Right cardiac atrium (tissue), 5 donors: ENCODE results near the gene SPRR4. TPM values are rescaled to one million over a fixed set of nuclear protein-coding genes. Genes with fewer than 3 reads are reported as not detected.

Experiments used
- polyA plus RNA-seq: library from polyadenylated mRNA; stranded (reverse); fragments of 200-250 nt; gene quantifications from one replicate; pipeline ENCODE4 v1.2.3, GENCODE V29; 2013
- total RNA-seq, 4 donors: library from RNA; stranded (reverse); fragmentation: NEBNext Ultra II Directional; extraction: Animal tissue kit (Norgen Biotek cat#: 25700); gene quantifications; one replicate each; pipeline ENCODE4 v1.2.1, GENCODE V29; 2021
- donor health status: healthy with polysubstance abuse.
- donor health status: DM: no; HTN: yes; CAD: no.
- donor health status: DM: no; HTN: no; CAD: no.
- donor health status: DM: no; HTN: yes; CAD: no; lungs with severe emphysema.
- donor health status: DM: yes; HTN: yes; CAD: no.

Gene SPRR4
- total and polyA plus RNA-seq, 5 donors, result not detected

Other genes starting within 250 kb of the SPRR4 start
- gene KPRP, start 212.6 kb upstream of the SPRR4 start, total RNA-seq, result not detected
- gene KPRP, start 212.6 kb upstream of the SPRR4 start, polyA plus RNA-seq, result not detected
- not detected for gene LCE1F, start 195.5 kb upstream of the SPRR4 start, total RNA-seq
- gene LCE1F, start 195.5 kb upstream of the SPRR4 start, polyA plus RNA-seq, result not detected
- gene LCE1E, start 184.4 kb upstream of the SPRR4 start, total RNA-seq, result not detected
- not detected for gene LCE1E, start 184.4 kb upstream of the SPRR4 start, polyA plus RNA-seq
- gene LCE1D, start 173.9 kb upstream of the SPRR4 start, total RNA-seq, result not detected
- not detected for gene LCE1D, start 173.9 kb upstream of the SPRR4 start, polyA plus RNA-seq
- gene LCE1C, start 164.0 kb upstream of the SPRR4 start, total RNA-seq, result not detected
- gene LCE1C, start 164.0 kb upstream of the SPRR4 start, polyA plus RNA-seq, result not detected
- not detected for gene LCE1B, start 158.7 kb upstream of the SPRR4 start, total RNA-seq
- gene LCE1B, start 158.7 kb upstream of the SPRR4 start, polyA plus RNA-seq, result not detected
- gene LCE1A, start 143.2 kb upstream of the SPRR4 start, total RNA-seq, result not detected
- gene LCE1A, start 143.2 kb upstream of the SPRR4 start, polyA plus RNA-seq, result not detected
- gene LCE6A, start 127.8 kb upstream of the SPRR4 start, total RNA-seq, result not detected
- not detected for gene LCE6A, start 127.8 kb upstream of the SPRR4 start, polyA plus RNA-seq
- gene LCE7A, start 110.7 kb upstream of the SPRR4 start, total RNA-seq, result not detected
- gene LCE7A, start 110.7 kb upstream of the SPRR4 start, polyA plus RNA-seq, result not detected
- not detected for gene SMCP, start 92.3 kb upstream of the SPRR4 start, total RNA-seq
- not detected for gene SMCP, start 92.3 kb upstream of the SPRR4 start, polyA plus RNA-seq
- gene IVL, start 62.1 kb upstream of the SPRR4 start, total RNA-seq, result not detected
- not detected for gene IVL, start 62.1 kb upstream of the SPRR4 start, polyA plus RNA-seq
- not detected for gene SPRR5, start 23.4 kb upstream of the SPRR4 start, total RNA-seq
- not detected for gene SPRR5, start 23.4 kb upstream of the SPRR4 start, polyA plus RNA-seq
- gene SPRR1A, start 13.4 kb downstream of the SPRR4 start, total RNA-seq, result not detected
- gene SPRR1A, start 13.4 kb downstream of the SPRR4 start, polyA plus RNA-seq, result not detected
- gene SPRR3, start 31.1 kb downstream of the SPRR4 start, total RNA-seq, result not detected
- gene SPRR3, start 31.1 kb downstream of the SPRR4 start, polyA plus RNA-seq, result 0.50 TPM
- gene SPRR1B, start 60.6 kb downstream of the SPRR4 start, total RNA-seq, result not detected
- gene SPRR1B, start 60.6 kb downstream of the SPRR4 start, polyA plus RNA-seq, result not detected
- gene SPRR2D, start 70.5 kb downstream of the SPRR4 start, total RNA-seq, result not detected
- gene SPRR2D, start 70.5 kb downstream of the SPRR4 start, polyA plus RNA-seq, result not detected
- not detected for gene SPRR2A, start 86.9 kb downstream of the SPRR4 start, total RNA-seq
- 0.14 TPM for gene SPRR2A, start 86.9 kb downstream of the SPRR4 start, polyA plus RNA-seq
- gene SPRR2B, start 101.0 kb downstream of the SPRR4 start, total RNA-seq, result not detected
- gene SPRR2B, start 101.0 kb downstream of the SPRR4 start, polyA plus RNA-seq, result not detected
- not detected for gene SPRR2E, start 123.9 kb downstream of the SPRR4 start, total RNA-seq
- gene SPRR2E, start 123.9 kb downstream of the SPRR4 start, polyA plus RNA-seq, result not detected
- under 1 TPM in 1 of 4 donors, not detected in 3; 0.37 TPM for gene SPRR2F, start 142.9 kb downstream of the SPRR4 start, total RNA-seq
- gene SPRR2F, start 142.9 kb downstream of the SPRR4 start, polyA plus RNA-seq, result not detected
- gene SPRR2G, start 180.2 kb downstream of the SPRR4 start, total RNA-seq, result not detected
- gene SPRR2G, start 180.2 kb downstream of the SPRR4 start, polyA plus RNA-seq, result not detected
- not detected for gene LELP1, start 232.8 kb downstream of the SPRR4 start, total RNA-seq
- not detected for gene LELP1, start 232.8 kb downstream of the SPRR4 start, polyA plus RNA-seq
- gene PRR9, start 246.9 kb downstream of the SPRR4 start, total RNA-seq, result not detected
- gene PRR9, start 246.9 kb downstream of the SPRR4 start, polyA plus RNA-seq, result not detected